RWPE2 (cell line): ENCODE data around the gene ESM1.
A peak's percentile ranks its signal among the peaks of the same experiment; 100 is the strongest.
"Not testable (repeated sequence)": the region's sequence is repeated elsewhere in the genome, so short reads cannot be mapped to it uniquely, and the experiment has no call there.

Experiments
- ATAC-seq: fragments of 200-7000 bp; cut with Tn5 transposase; 3 replicates; pipeline ENCODE4 v1.9.1; 2021; ENCODE audit warnings: low read depth
- DNase-seq: peaks from one replicate; pipeline ENCODE4 v3.0.0-alpha.2; 2020; ENCODE audit warnings: low spot score
- H3K27ac ChIP-seq: fragments of 450-650 bp; 2 replicates; pipeline ENCODE4 v1.5.1; 2017; ENCODE audit warnings: mild to moderate bottlenecking; ENCODE audit not compliant: poor library complexity, severe bottlenecking
- H3K27me3 ChIP-seq: fragments of 250-450 bp; sonication (Bioruptor Pico); 2 replicates; pipeline ENCODE4 v1.5.1; 2021; ENCODE audit warnings: mild to moderate bottlenecking, moderate library complexity; ENCODE audit not compliant: insufficient read depth, poor library complexity, severe bottlenecking
- H3K36me3 ChIP-seq: fragments of 250-450 bp; sonication (Bioruptor Pico); 2 replicates; pipeline ENCODE4 v1.5.1; 2020; ENCODE audit warnings: low read depth, mild to moderate bottlenecking, moderate library complexity
- H3K4me1 ChIP-seq: fragments of 250-450 bp; sonication (Bioruptor Pico); 2 replicates; pipeline ENCODE4 v1.5.1; 2021; ENCODE audit warnings: mild to moderate bottlenecking, moderate library complexity; ENCODE audit not compliant: insufficient read depth, poor library complexity, severe bottlenecking
- H3K4me3 ChIP-seq: fragments of 250-450 bp; sonication (Bioruptor Pico); 2 replicates; pipeline ENCODE4 v1.5.1; 2021; ENCODE audit warnings: mild to moderate bottlenecking, moderate library complexity; ENCODE audit not compliant: severe bottlenecking
- H3K9me3 ChIP-seq: fragments of 250-450 bp; sonication (Bioruptor Pico); 2 replicates; pipeline ENCODE4 v1.5.1; 2021; ENCODE audit warnings: mild to moderate bottlenecking, moderate library complexity; ENCODE audit not compliant: severe bottlenecking
- TF ChIP-seq, protein P1 (sequence below): fragments of 450-650 bp; IDR thresholded peaks from one replicate; pipeline ENCODE4 v1.5.1; 2017; ENCODE audit warnings: mild to moderate bottlenecking, moderate library complexity; ENCODE audit not compliant: poor library complexity, severe bottlenecking

Gene ESM1

DNA sequence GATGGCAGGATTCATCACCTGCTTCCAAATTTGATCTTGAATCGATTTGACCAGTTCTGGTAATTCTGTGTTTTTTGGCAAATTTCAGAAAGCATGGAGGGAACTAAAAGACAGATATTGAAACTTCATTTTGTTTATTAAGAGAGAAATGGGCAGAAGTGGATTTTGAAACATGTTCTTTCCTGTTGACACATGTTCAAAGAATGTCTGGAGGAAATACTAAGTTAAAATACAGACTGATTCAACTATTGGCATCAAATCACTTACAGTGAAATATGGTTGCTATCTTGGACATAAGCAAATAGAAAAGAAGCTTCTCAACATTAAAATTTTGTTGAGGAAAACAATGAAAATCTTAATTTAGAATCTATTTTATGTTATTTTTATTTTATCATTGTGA lies 19.3 kb upstream of the ESM1 start:
- Histone ChIP-seq H3K36me3 (no peaks in the 10 kb centered on the region), H3K27ac (peak overlapping the region; percentile 36), H3K9me3 (no peaks in the 10 kb centered on the region), H3K4me3 (no peak overlapping the region), H3K27me3 (no peaks in the 10 kb centered on the region), H3K4me1 (peaks cover 11% of the 10 kb centered on the region)
- DNase-seq (no peak), ATAC-seq (peak; percentile 71)
- TF ChIP-seq, protein P1, sequence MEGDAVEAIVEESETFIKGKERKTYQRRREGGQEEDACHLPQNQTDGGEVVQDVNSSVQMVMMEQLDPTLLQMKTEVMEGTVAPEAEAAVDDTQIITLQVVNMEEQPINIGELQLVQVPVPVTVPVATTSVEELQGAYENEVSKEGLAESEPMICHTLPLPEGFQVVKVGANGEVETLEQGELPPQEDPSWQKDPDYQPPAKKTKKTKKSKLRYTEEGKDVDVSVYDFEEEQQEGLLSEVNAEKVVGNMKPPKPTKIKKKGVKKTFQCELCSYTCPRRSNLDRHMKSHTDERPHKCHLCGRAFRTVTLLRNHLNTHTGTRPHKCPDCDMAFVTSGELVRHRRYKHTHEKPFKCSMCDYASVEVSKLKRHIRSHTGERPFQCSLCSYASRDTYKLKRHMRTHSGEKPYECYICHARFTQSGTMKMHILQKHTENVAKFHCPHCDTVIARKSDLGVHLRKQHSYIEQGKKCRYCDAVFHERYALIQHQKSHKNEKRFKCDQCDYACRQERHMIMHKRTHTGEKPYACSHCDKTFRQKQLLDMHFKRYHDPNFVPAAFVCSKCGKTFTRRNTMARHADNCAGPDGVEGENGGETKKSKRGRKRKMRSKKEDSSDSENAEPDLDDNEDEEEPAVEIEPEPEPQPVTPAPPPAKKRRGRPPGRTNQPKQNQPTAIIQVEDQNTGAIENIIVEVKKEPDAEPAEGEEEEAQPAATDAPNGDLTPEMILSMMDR, result no peak

GRCh38 chr5:55003432-55004065 lies 18.2 kb upstream of the ESM1 start:
- no peaks in the 10 kb centered on the region for H3K36me3 ChIP-seq
- no peaks in the 10 kb centered on the region for H3K27me3 ChIP-seq
- TF ChIP-seq, protein P1, result no peak
- H3K4me1 ChIP-seq, result peaks cover 11% of the 10 kb centered on the region
- ATAC-seq (no peak), DNase-seq (no peak)
- H3K27ac ChIP-seq, result no peak overlapping the region
- H3K4me3 ChIP-seq, result no peak overlapping the region
- no peaks in the 10 kb centered on the region for H3K9me3 ChIP-seq

- H3K36me3 ChIP-seq, H3K27me3 ChIP-seq, DNase-seq, ATAC-seq, H3K4me3 ChIP-seq, H3K9me3 ChIP-seq, H3K27ac ChIP-seq: not testable (repeated sequence)
- peaks cover 11% of the 10 kb centered on the region for H3K4me1 ChIP-seq
Observed at GRCh38 chr5:55002166-55002565, 16.8 kb upstream of the ESM1 start.

- TF ChIP-seq, protein P1, result no peak
- Histone ChIP-seq H3K27ac (no peak overlapping the region), H3K36me3 (no peaks in the 10 kb centered on the region), H3K4me3 (no peak overlapping the region), H3K27me3 (no peaks in the 10 kb centered on the region), H3K9me3 (no peaks in the 10 kb centered on the region), H3K4me1 (no peaks in the 10 kb centered on the region)
- DNase-seq (no peak), ATAC-seq (no peak)
Observed at GRCh38 chr5:54997081-54997480, 11.7 kb upstream of the ESM1 start.

DNA sequence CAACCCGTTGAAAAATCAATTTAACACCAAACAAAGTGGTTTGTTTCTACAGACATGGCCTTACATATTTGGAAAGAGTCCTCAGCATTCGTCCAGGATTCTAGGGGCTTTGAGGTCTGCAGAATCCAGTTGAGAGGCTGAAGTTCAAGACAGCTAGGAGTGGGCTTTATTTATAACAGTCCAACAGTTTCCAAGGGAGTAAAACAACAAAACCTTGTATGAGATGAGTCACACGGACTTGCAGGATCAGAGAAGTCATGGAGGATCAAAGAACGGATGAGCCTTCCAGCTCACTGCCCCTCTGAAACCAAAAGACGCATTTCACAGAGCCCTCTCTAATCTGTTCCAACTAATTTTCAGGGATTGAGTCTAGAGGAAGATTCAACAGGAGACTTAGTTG lies 11.1 kb upstream of the ESM1 start:
- DNase-seq (no peak), ATAC-seq (no peak)
- no peak overlapping the region for H3K4me3 ChIP-seq
- no peaks in the 10 kb centered on the region for H3K27me3 ChIP-seq
- H3K4me1 ChIP-seq, result no peaks in the 10 kb centered on the region
- TF ChIP-seq, protein P1, result no peak
- H3K9me3 ChIP-seq, result no peaks in the 10 kb centered on the region
- no peaks in the 10 kb centered on the region for H3K36me3 ChIP-seq
- H3K27ac ChIP-seq, result no peak overlapping the region
